Measurements from ENCODE around the gene GRIN1.

DNA sequence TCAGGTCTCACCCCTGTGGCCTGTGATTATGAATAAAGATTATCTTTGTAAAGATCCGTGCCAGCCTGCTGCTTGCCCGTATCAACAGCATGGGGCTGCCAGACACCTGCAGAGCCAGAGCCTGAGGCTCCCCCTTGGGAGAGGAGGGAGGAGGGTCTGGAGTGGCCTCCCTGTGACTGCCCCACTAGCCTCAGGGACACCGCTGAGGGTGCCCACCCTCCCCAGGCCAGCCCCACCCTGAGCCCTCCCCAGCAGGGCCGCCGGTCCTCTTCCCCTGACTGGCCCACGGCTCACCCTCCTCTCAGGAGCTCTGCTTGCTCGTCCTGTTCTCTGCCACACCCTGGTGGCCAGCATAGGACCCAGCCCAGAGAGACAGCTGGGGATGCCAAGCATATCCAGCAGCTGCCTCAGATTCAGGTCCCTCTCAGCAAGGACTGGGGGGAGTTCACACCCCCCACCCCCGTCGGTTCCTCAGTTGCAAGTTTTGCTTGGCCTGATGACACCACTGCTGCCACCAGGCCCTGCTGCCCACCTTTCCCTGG lies 51.4 kb downstream of the GRIN1 start:
- TF ChIP-seq RFX5 (IDR thresholded peaks at IDR 0.05; ENCODE audit: borderline replicate concordance, low read depth, low read length) (no peak), POLR2A (IDR thresholded peaks at IDR 0.05; ENCODE audit: control extremely low read depth in 1 of 2, low read depth in 2 of 2, low read length in 2 of 2) (no peak), EZH2 (IDR thresholded peaks at IDR 0.05; ENCODE audit: low read depth, low read length, severe bottlenecking) (no peak), CREB1 (IDR thresholded peaks at IDR 0.05) (no peak), CHD1 (IDR thresholded peaks at IDR 0.05; ENCODE audit: low read depth, low read length) (no peak), POLR2AphosphoS5 (IDR thresholded peaks at IDR 0.05; ENCODE audit: low read depth, low read length) (no peak), EP300 (IDR thresholded peaks at IDR 0.05; ENCODE audit: borderline replicate concordance in 1 of 2, low read depth in 2 of 2, low read length in 2 of 2) (no peak), KDM1A (IDR thresholded peaks at IDR 0.05; ENCODE audit: borderline replicate concordance, low read length) (no peak), CTBP2 (IDR thresholded peaks at IDR 0.05; ENCODE audit: borderline replicate concordance, insufficient read depth, insufficient read length, low read length) (no peak), CHD2 (IDR thresholded peaks at IDR 0.05; ENCODE audit: low read length) (no peak), ASH2L (IDR thresholded peaks at IDR 0.05; ENCODE audit: low read length) (no peak)
- TF ChIP-seq, protein P1, sequence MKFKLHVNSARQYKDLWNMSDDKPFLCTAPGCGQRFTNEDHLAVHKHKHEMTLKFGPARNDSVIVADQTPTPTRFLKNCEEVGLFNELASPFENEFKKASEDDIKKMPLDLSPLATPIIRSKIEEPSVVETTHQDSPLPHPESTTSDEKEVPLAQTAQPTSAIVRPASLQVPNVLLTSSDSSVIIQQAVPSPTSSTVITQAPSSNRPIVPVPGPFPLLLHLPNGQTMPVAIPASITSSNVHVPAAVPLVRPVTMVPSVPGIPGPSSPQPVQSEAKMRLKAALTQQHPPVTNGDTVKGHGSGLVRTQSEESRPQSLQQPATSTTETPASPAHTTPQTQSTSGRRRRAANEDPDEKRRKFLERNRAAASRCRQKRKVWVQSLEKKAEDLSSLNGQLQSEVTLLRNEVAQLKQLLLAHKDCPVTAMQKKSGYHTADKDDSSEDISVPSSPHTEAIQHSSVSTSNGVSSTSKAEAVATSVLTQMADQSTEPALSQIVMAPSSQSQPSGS (IDR thresholded peaks at IDR 0.05; ENCODE audit: low read length) = no peak
- TF ChIP-seq, protein P2, sequence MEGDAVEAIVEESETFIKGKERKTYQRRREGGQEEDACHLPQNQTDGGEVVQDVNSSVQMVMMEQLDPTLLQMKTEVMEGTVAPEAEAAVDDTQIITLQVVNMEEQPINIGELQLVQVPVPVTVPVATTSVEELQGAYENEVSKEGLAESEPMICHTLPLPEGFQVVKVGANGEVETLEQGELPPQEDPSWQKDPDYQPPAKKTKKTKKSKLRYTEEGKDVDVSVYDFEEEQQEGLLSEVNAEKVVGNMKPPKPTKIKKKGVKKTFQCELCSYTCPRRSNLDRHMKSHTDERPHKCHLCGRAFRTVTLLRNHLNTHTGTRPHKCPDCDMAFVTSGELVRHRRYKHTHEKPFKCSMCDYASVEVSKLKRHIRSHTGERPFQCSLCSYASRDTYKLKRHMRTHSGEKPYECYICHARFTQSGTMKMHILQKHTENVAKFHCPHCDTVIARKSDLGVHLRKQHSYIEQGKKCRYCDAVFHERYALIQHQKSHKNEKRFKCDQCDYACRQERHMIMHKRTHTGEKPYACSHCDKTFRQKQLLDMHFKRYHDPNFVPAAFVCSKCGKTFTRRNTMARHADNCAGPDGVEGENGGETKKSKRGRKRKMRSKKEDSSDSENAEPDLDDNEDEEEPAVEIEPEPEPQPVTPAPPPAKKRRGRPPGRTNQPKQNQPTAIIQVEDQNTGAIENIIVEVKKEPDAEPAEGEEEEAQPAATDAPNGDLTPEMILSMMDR (IDR thresholded peaks at IDR 0.05; ENCODE audit: control extremely low read depth in 1 of 3, insufficient read depth in 1 of 3, low read depth in 1 of 3, low read length in 3 of 3) = no peak; a peak in 1 of 4 replicates
- TF ChIP-seq, protein P3, sequence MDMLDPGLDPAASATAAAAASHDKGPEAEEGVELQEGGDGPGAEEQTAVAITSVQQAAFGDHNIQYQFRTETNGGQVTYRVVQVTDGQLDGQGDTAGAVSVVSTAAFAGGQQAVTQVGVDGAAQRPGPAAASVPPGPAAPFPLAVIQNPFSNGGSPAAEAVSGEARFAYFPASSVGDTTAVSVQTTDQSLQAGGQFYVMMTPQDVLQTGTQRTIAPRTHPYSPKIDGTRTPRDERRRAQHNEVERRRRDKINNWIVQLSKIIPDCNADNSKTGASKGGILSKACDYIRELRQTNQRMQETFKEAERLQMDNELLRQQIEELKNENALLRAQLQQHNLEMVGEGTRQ (IDR thresholded peaks at IDR 0.05; ENCODE audit: low read length) = no peak

Measured in H1 (cell line).